K562 (cell line): ENCODE results near the gene NUDT1. TPM values are rescaled to one million over a fixed set of nuclear protein-coding genes. Genes with fewer than 3 reads are reported as not detected.

Experiments used
- CCNT2 ChIP-seq: IDR thresholded peaks from 2 replicates; pipeline ENCODE4 v1.6.1; 2011; ENCODE audit warnings: borderline replicate concordance, low read depth, mild to moderate bottlenecking, moderate library complexity, mixed read lengths, low read length; ENCODE audit not compliant: insufficient read length; ENCODE audit errors: extremely low read depth
- EP300 ChIP-seq: IDR thresholded peaks from 2 replicates; pipeline ENCODE4 v1.6.1; 2012; ENCODE audit warnings: low read length, improper control_type of control experiment
- HEY1 ChIP-seq: fragments of 250-450 bp; sonication (Bioruptor Pico); IDR thresholded peaks from 2 replicates; pipeline ENCODE4 v1.5.0; 2020; ENCODE audit warnings: mild to moderate bottlenecking, moderate library complexity, borderline replicate concordance
- MAX ChIP-seq: sonication (generic); formaldehyde crosslinking; IDR thresholded peaks from 2 replicates; pipeline ENCODE4 v1.9.0; 2022; ENCODE audit warnings: mild to moderate bottlenecking, missing genetic modification reagents
- MTA2 ChIP-seq: fragments of 450-650 bp; IDR thresholded peaks from 2 replicates; pipeline ENCODE4 v1.6.1; 2016; ENCODE audit warnings: low read depth
- PCBP1 ChIP-seq: fragments of 200-400 bp; formaldehyde crosslinking; IDR thresholded peaks from 2 replicates; pipeline ENCODE4 v1.6.1; 2018; ENCODE audit warnings: mild to moderate bottlenecking, low read depth, low read length; ENCODE audit not compliant: poor library complexity, severe bottlenecking
- PHF21A ChIP-seq: fragments of 450-650 bp; IDR thresholded peaks from 2 replicates; pipeline ENCODE4 v1.6.1; 2017; ENCODE audit warnings: low read depth, borderline replicate concordance
- PML ChIP-seq: IDR thresholded peaks from 2 replicates; pipeline ENCODE4 v1.6.1; 2012; ENCODE audit warnings: low read length, inconsistent platforms
- POLR2AphosphoS5 ChIP-seq: IDR thresholded peaks from 2 replicates; pipeline ENCODE4 v1.6.1; 2011; ENCODE audit warnings: mild to moderate bottlenecking, low read depth, low read length, moderate library complexity; ENCODE audit not compliant: control insufficient read depth, insufficient read depth
- PTTG1 ChIP-seq: fragments of 450-650 bp; IDR thresholded peaks from 2 replicates; pipeline ENCODE4 v1.6.1; 2016; ENCODE audit warnings: low read depth, mild to moderate bottlenecking, missing genetic modification characterization, missing compliant biosample characterization
- RCOR1 ChIP-seq, 2 experiments: IDR thresholded peaks; 2 replicates each; pipeline ENCODE4 v1.6.1; 2012; ENCODE audit warnings: low read depth in 2 of 2, low read length in 2 of 2, borderline replicate concordance in 1 of 2, improper control_type of control experiment in 1 of 2
- SAP30 ChIP-seq: fragments of 200-600 bp; sonication (generic); IDR thresholded peaks from 2 replicates; pipeline ENCODE4 v1.6.1; 2012; ENCODE audit warnings: borderline replicate concordance, low read depth, mild to moderate bottlenecking, moderate library complexity, low read length, control low read depth, inconsistent platforms; ENCODE audit not compliant: insufficient read depth, poor library complexity, severe bottlenecking
- SIN3A ChIP-seq, 2 experiments: fragments of 150-350 bp in 1 of 2; IDR thresholded peaks; 2 replicates each; pipeline ENCODE4 v1.6.1; 2011 to 2016; ENCODE audit warnings: borderline replicate concordance in 2 of 2, low read depth in 2 of 2, low read length in 2 of 2, mild to moderate bottlenecking in 2 of 2, moderate library complexity in 2 of 2; ENCODE audit not compliant: control insufficient read depth in 1 of 2
- SMAD4 ChIP-seq: fragments of 250-450 bp; sonication (Bioruptor Pico); conservative IDR thresholded peaks from 2 replicates; pipeline ENCODE4 v1.8.0; 2021; ENCODE audit warnings: inconsistent platforms, mild to moderate bottlenecking, moderate library complexity
- SMARCA4 ChIP-seq: fragments of 450-650 bp; IDR thresholded peaks from 2 replicates; pipeline ENCODE4 v1.6.1; 2016
- SMARCE1 ChIP-seq: fragments of 450-650 bp; IDR thresholded peaks from 2 replicates; pipeline ENCODE4 v1.7.1; 2016; ENCODE audit warnings: mild to moderate bottlenecking
- TAF9B ChIP-seq: fragments of 450-650 bp; IDR thresholded peaks from 2 replicates; pipeline ENCODE4 v1.6.1; 2018; ENCODE audit warnings: mild to moderate bottlenecking; ENCODE audit not compliant: partially characterized antibody
- TEAD4 ChIP-seq, 2 experiments: sonication (generic) in 1 of 2; formaldehyde crosslinking in 1 of 2; IDR thresholded peaks; 2 replicates each; pipeline versions ENCODE4 v1.6.1 to v1.8.0; 2012 to 2022; ENCODE audit warnings: borderline replicate concordance in 1 of 2, inconsistent platforms in 1 of 2, low read length in 1 of 2, mild to moderate bottlenecking in 1 of 2, missing genetic modification reagents in 1 of 2
- TRIM24 ChIP-seq, 2 experiments: fragments of 450-650 bp; IDR thresholded peaks; 2 replicates each; pipeline ENCODE4 v1.6.1; 2016
- ZFPM2 ChIP-seq: fragments of 250-450 bp; sonication (Bioruptor Pico); IDR thresholded peaks from 2 replicates; pipeline ENCODE4 v1.5.1; 2022; ENCODE audit warnings: mild to moderate bottlenecking
- ZKSCAN3 ChIP-seq: fragments of 250-450 bp; sonication (Bioruptor Pico); IDR thresholded peaks from 2 replicates; pipeline ENCODE4 v1.4.0; 2020
- ZMIZ1 ChIP-seq, 2 experiments: fragments of 150-350 bp in 1 of 2; IDR thresholded peaks; 2 replicates each; pipeline ENCODE4 v1.6.1; 2012 to 2016; ENCODE audit warnings: low read depth in 2 of 2, low read length in 2 of 2, mild to moderate bottlenecking in 1 of 2, moderate library complexity in 1 of 2
- ZNF511 ChIP-seq: sonication (generic); formaldehyde crosslinking; IDR thresholded peaks from 2 replicates; pipeline ENCODE4 v1.8.0; 2022; ENCODE audit warnings: mild to moderate bottlenecking, missing genetic modification reagents
- polyA plus RNA-seq, 8 experiments: library from polyadenylated mRNA; depleted of rRNA in 4 of 8; stranded (reverse) in 5 of 8; unstranded in 3 of 8; fragments of >200 nt; fragmentation: Nextera tagmentation in 2 of 8; fragmentation: Illumina TruSeq in 1 of 8; extraction: Ambion mirVana in 2 of 8; extraction: Trizol in 1 of 8; gene quantifications; 2 replicates each; pipeline versions ENCODE4 v1.2.1 to v1.2.3, GENCODE V29; 2011 to 2014; ENCODE audit warnings: inconsistent platforms in 1 of 8, missing spikeins in 1 of 8
- total RNA-seq, 7 experiments: library from RNA; depleted of rRNA in 6 of 7; stranded (reverse); fragments of >200 nt in 6 of 7; fragmentation: Illumina TruSeq in 2 of 7; extraction: Trizol in 2 of 7; gene quantifications; 2 replicates each; pipeline versions ENCODE4 v1.2.1 to v1.2.3, GENCODE V29; 2011 to 2021; ENCODE audit warnings: low replicate concordance in 1 of 7

The NUDT1 gene
- total and polyA plus RNA-seq, 9 of the 15 experiments (the other 6 are each of a cell fraction or from before 2014, with no cell fraction given) = 5.3 to 73.3 (median 29.6) TPM

- TF ChIP-seq MAX (peak; percentile 48), RCOR1 (IDR thresholded peaks at IDR 0.05; ENCODE audit: borderline replicate concordance in 1 of 2, low read depth in 2 of 2, low read length in 2 of 2) (peak in 1 of 2 experiments; percentile 81; a peak in 2 of 4 replicates), PTTG1 (no peak), PCBP1 (no peak), TAF9B (no peak), ZNF511 (CRISPR knock-in tag) (no peak), SMARCE1 (peak; percentile 67; the same call in 1 of the 2 replicates), PML (0 out of 2 replicates have a peak, but pooled peaks have one; percentile 28), ZFPM2 (CRISPR knock-in tag) (no peak), MTA2 (peak; percentile 52; the same call in 1 of the 2 replicates), SMAD4 (peak; percentile 54; the same call in 1 of the 2 replicates), ZMIZ1 (IDR thresholded peaks at IDR 0.05; ENCODE audit: low read depth in 2 of 2, low read length in 2 of 2) (peak in 1 of 2 experiments; percentile 13; a peak in 1 of 4 replicates), SMARCA4 (peak; percentile 75; the same call in 1 of the 2 replicates), TEAD4 (IDR thresholded peaks at IDR 0.05; ENCODE audit: low read length) (peak; percentile 79), TEAD4 (CRISPR knock-in tag; IDR thresholded peaks at IDR 0.05; ENCODE audit: borderline replicate concordance) (no peak), PHF21A (0 out of 2 replicates have a peak, but pooled peaks have one; percentile 26), SAP30 (no peak), CCNT2 (peak; percentile 19), SIN3A (IDR thresholded peaks at IDR 0.05; ENCODE audit: borderline replicate concordance in 2 of 2, control insufficient read depth in 1 of 2, low read depth in 2 of 2, low read length in 2 of 2) (peak in 1 of 2 experiments; percentile 63; a peak in 1 of 4 replicates), ZKSCAN3 (CRISPR knock-in tag) (no peak), POLR2AphosphoS5 (peak; percentile 67; the same call in 1 of the 2 replicates), TRIM24 (IDR thresholded peaks at IDR 0.05) (no peak), HEY1 (CRISPR knock-in tag) (no peak), EP300 (peak; percentile 65)
Observed at GRCh38 chr7:2282185-2282751, 40.2 kb downstream of the NUDT1 start (continued).
